Duodenal mucosa (tissue), 2 donors: ENCODE measurements around the gene GRID1.

Source experiments
- H3K27ac ChIP-seq: one replicate; pipeline ENCODE4 v1.7.0; 2013; ENCODE audit warnings: low read depth, low read length
- H3K27me3 ChIP-seq, 2 donors: one replicate each; pipeline ENCODE4 v1.7.0; 2013; ENCODE audit warnings: low read length in 2 of 2, control low read depth in 1 of 2; ENCODE audit not compliant: insufficient read depth in 2 of 2, control insufficient read depth in 1 of 2
- H3K36me3 ChIP-seq, 2 donors: one replicate each; pipeline ENCODE4 v1.7.0; 2013; ENCODE audit warnings: low read length in 2 of 2, control low read depth in 1 of 2; ENCODE audit not compliant: insufficient read depth in 2 of 2, control insufficient read depth in 1 of 2
- H3K4me1 ChIP-seq, 2 donors: one replicate each; pipeline ENCODE4 v1.7.0; 2013; ENCODE audit warnings: low read length in 2 of 2, control low read depth in 1 of 2; ENCODE audit not compliant: insufficient read depth in 2 of 2, control insufficient read depth in 1 of 2
- H3K4me3 ChIP-seq, 2 donors: one replicate each; pipeline ENCODE4 v1.7.0; 2013; ENCODE audit warnings: low read length in 2 of 2, low read depth in 1 of 2
- H3K9ac ChIP-seq, 2 donors: one replicate each; pipeline ENCODE4 v1.7.0; 2013; ENCODE audit warnings: low read length in 2 of 2, low read depth in 1 of 2
- H3K9me3 ChIP-seq, 2 donors: one replicate each; pipeline ENCODE4 v1.7.0; 2013; ENCODE audit warnings: low read length in 2 of 2, control low read depth in 1 of 2; ENCODE audit not compliant: control insufficient read depth in 1 of 2

Gene GRID1

DNA sequence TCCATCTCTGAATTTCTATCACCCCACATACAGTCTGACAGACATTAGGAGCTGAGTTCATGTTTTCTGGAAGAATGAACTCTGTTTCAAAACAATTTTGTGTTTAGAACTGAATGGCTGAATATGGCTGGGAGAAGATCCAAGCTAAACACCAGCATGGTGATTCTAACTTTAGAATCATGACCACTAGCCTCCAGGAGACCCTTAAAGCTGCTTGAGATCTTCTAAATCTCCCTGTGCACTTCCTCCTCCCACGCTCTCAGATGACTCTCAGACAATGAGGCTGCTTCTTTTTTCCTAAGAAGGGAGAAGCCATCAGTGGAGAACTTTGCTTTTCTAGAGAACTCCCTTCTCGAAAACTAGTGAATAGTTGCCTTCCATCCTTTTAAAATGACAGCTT, 711.2 kb downstream of the GRID1 start:
- no peak overlapping the region for H3K9ac ChIP-seq

DNA sequence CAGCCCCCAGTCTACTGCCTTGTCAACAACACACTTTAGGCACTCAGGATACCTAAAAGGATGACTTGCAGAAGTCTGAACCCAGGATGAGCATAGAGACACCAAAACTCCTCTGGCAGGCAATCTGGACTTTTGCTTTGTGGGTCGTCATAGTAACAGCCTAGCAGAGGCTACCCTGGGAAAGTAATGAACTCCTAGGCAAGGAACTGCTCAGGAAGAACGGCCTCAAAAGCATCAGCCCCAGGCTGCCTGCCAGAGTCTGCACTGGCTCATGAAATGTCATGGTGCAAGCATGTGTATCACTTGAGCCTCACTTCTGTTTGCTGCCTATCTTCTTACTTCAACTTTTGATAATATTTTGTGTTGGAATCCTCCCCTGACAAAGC, 715.1 kb downstream of the GRID1 start:
- Histone ChIP-seq H3K27ac (no peak overlapping the region), H3K36me3 (no peaks in the 10 kb centered on the region), H3K27me3 (no peaks in the 10 kb centered on the region), H3K9ac (no peak overlapping the region), H3K4me1 (peaks cover 4 to 10% of the 10 kb centered on the region in 2 donors), H3K9me3 (no peaks in the 10 kb centered on the region), H3K4me3 (no peak overlapping the region)

More for the DNA sequence above, 711.2 kb downstream of the GRID1 start:
- Histone ChIP-seq H3K9me3 (no peaks in the 10 kb centered on the region), H3K4me1 (peaks cover 4 to 10% of the 10 kb centered on the region in 2 donors), H3K27me3 (no peaks in the 10 kb centered on the region), H3K4me3 (no peak overlapping the region), H3K36me3 (no peaks in the 10 kb centered on the region), H3K27ac (no peak overlapping the region)

DNA sequence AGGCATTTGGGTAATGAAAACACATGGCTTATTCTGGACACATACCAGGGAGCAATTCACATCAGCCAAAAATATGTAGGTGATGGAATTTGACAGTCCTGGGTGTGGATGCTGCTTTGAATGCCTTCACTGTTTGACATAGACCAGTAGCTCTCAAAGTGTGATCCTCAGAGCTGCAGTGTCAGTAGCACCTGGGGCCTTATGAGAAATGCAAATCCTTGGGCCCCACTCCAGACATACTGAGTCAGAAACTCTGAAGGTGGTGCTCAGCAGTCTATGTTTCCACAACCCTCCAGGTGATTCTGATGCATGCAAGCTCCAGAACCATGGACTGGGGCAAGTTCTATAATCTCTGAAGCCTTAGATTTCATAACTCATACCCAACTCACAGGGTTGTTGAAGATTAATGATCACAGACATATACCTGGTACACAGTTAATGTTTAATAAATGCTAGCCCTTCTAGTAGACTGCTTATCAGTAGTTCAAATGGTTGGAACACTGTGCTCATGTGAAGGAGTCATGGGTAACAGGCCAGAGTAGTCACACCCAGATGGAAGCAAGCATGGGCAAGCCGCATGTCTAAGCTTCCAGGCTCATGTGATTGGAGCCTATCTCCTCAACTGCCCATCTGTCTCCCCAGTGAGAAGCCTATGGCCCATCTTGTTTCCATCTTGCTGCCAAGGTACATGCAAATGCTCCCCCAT, 715.7 kb downstream of the GRID1 start:
- no peaks in the 10 kb centered on the region for H3K9me3 ChIP-seq
- H3K27ac ChIP-seq = no peak overlapping the region

DNA sequence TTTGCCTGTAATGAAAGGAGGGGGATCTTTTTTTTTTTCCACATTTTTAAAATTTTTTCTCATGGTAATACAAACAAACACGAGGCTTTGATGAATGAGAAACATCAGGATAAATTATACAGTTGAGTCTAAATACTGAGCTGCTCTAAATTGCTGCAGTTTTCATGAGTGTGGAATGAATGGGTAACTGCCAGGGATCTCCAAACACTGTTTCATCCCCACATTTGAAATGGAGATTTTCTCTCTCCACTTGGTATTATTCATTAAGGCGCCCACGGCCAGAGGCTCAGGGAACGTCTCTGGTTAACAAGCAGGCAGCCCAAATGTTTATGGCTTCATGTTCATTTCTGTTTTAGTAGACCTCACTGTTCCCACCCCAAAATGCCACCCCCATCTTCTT, 717.1 kb downstream of the GRID1 start:
- no peaks in the 10 kb centered on the region for H3K27me3 ChIP-seq
- no peak overlapping the region for H3K4me3 ChIP-seq
- H3K9me3 ChIP-seq = no peaks in the 10 kb centered on the region
- H3K9ac ChIP-seq = no peak overlapping the region
- H3K27ac ChIP-seq = no peak overlapping the region
- no peaks in the 10 kb centered on the region for H3K36me3 ChIP-seq
- peaks cover 4 to 10% of the 10 kb centered on the region in 2 donors for H3K4me1 ChIP-seq

More for the DNA sequence above, 715.7 kb downstream of the GRID1 start:
- H3K9ac ChIP-seq = no peak overlapping the region
- no peak overlapping the region for H3K4me3 ChIP-seq
- H3K4me1 ChIP-seq = peaks cover 4 to 10% of the 10 kb centered on the region in 2 donors
- H3K36me3 ChIP-seq = no peaks in the 10 kb centered on the region
- no peaks in the 10 kb centered on the region for H3K27me3 ChIP-seq

DNA sequence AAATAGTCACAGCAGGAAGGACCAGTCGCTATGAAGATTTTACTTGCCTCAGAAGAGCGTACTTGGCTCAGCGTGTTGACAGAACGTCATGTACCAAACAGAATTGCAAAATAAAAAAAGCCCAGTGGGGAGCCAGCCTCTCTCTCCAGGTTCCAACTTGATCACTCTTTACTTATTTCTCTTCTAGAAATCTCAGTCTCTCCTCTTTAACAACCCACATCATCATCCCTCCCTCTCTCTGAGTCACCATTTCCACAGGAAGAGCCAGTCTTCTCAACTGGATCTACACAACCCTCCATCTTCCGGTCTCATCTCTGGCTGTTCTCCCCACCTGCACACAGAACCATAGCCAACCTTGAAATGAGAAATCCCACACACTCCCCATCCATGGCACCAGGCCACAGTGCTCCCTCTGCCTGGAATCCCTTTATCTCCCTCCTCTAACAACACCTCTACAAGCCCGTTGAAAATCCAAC, 718.3 kb downstream of the GRID1 start:
- H3K36me3 ChIP-seq = no peaks in the 10 kb centered on the region
- H3K27me3 ChIP-seq = no peaks in the 10 kb centered on the region
- peaks cover 4 to 10% of the 10 kb centered on the region in 2 donors for H3K4me1 ChIP-seq
- H3K4me3 ChIP-seq = no peak overlapping the region
- H3K9ac ChIP-seq = no peak overlapping the region
- no peaks in the 10 kb centered on the region for H3K9me3 ChIP-seq
- H3K27ac ChIP-seq = no peak overlapping the region

DNA sequence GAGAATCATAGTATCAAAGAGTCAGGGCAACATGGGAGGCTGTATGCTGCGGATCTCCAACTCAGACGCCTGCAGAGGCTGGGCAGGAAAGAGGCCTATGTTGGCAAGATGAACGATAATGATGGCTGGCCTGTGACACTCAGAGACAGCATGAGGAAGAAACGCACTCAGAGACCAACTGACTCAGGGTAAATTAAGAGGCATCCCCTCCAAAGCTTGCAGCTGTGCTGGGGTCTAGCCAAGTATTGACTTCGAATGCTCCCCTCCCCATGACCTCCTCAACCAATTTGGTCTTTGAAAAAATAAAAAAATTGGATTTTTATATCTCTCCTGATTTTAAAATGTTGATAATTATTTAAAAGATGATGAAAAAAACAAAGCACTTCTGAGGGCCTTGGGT, 718.9 kb downstream of the GRID1 start:
- Histone ChIP-seq H3K4me1 (peaks cover 4 to 11% of the 10 kb centered on the region in 2 donors), H3K4me3 (no peak overlapping the region), H3K27me3 (no peaks in the 10 kb centered on the region), H3K27ac (no peak overlapping the region), H3K9me3 (no peaks in the 10 kb centered on the region), H3K36me3 (no peaks in the 10 kb centered on the region), H3K9ac (no peak overlapping the region)

DNA sequence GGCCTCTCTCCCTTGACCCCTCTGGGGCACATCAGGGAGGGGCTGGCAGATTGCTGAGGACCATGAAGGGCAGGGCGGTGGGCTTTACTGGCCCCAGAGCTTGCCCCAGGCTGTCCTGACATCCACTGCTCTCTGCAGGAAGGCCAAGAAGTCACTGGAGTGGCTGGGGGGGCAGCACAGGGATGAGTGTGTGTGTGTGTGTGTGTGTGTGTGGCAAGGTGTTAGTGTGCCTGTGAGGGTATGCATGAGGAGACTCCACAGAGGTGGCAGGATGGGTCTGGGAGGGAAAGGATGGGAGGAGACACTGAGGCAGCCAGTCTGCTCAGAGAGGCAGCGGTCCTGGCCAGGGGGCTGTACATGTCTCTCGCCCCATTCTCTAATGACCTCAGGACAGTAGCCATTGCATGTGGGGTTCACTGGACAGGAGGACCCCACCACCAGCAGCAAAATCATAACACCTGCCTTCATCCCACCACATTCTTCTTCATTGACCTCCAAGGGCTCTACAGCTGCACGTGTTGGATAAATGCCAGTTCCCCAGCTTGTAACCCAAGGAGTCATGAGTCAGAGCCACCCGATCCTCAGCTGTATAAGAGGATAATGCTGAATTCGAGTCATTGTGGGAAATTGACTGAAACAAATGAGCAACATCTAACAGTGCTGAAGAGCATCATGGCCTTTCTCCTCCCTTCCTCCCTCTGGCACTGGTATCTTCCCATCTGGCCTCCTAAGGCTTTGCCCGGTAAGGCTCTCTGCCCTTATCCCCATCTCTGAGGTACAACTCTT, 720.5 kb downstream of the GRID1 start:
- Histone ChIP-seq H3K9me3 (no peaks in the 10 kb centered on the region), H3K27ac (no peak overlapping the region), H3K27me3 (no peaks in the 10 kb centered on the region), H3K36me3 (no peaks in the 10 kb centered on the region), H3K9ac (no peak overlapping the region), H3K4me3 (no peak overlapping the region), H3K4me1 (peaks cover under 1 to 10% of the 10 kb centered on the region in 2 donors)

DNA sequence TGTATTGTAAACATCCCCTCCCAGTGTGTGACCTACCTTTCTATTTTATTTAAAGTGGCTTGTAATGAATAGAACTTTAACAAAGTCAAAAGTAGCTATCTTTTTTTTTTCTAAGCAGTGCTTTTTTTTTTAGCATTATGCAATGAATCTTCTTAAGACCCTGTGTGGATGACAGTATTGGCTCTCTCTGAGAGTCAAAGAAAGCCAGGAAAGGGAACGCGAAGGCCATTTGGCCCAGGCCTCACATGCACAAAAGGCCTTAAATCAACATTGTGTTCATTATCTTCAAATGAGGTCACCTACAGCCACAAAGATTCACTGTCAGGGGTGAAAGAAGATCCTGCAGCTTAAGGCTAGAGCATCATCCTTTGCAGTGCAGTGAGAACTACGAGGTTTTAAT, 721.5 kb downstream of the GRID1 start:
- no peaks in the 10 kb centered on the region for H3K27me3 ChIP-seq
- H3K27ac ChIP-seq = no peak overlapping the region
- H3K4me1 ChIP-seq = peaks cover 0 to 5% of the 10 kb centered on the region in 2 donors
- H3K4me3 ChIP-seq = no peak overlapping the region
- no peaks in the 10 kb centered on the region for H3K9me3 ChIP-seq
- no peak overlapping the region for H3K9ac ChIP-seq
- H3K36me3 ChIP-seq = no peaks in the 10 kb centered on the region

DNA sequence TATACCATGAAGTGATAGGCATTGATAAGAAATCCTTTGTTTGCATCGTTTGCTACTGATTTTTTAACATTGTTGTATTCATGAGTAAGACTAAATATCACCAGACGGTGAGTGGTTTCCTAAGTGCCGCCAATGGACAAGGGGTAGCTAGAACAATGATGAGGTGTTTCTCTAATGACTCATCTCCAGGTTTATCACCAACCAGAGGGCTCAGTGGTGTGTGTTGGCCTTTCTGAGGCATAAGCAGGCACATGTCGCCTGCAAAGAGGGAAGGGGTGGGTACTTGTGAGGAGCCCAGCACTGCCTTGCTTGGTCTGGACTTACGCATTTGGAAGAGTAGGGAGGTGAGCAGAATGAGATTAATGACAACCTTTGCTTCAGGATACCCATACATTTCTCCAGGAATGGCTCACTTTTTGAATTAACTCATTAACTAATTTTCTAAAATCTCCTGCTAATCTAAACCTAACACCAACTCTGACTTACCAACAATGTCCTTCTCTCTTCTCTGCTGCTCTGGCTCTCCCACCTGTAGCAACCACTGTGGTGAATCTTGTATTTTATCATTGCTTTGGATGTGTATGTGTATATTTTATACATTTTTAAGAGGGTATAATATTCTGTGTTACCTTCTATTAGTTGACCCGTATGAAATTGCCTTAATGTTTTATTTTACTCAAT, 722.6 kb downstream of the GRID1 start:
- Histone ChIP-seq H3K27ac (no peak overlapping the region), H3K4me3 (no peak overlapping the region), H3K4me1 (peaks cover 0 to 5% of the 10 kb centered on the region in 2 donors), H3K27me3 (no peaks in the 10 kb centered on the region), H3K36me3 (no peaks in the 10 kb centered on the region), H3K9ac (no peak overlapping the region), H3K9me3 (no peaks in the 10 kb centered on the region)
